ENCODE results near the gene SRRM5.
"Not testable (repeated sequence)": the region's sequence is repeated elsewhere in the genome, so short reads cannot be mapped to it uniquely, and the experiment has no call there.

SRRM5 gene

DNA sequence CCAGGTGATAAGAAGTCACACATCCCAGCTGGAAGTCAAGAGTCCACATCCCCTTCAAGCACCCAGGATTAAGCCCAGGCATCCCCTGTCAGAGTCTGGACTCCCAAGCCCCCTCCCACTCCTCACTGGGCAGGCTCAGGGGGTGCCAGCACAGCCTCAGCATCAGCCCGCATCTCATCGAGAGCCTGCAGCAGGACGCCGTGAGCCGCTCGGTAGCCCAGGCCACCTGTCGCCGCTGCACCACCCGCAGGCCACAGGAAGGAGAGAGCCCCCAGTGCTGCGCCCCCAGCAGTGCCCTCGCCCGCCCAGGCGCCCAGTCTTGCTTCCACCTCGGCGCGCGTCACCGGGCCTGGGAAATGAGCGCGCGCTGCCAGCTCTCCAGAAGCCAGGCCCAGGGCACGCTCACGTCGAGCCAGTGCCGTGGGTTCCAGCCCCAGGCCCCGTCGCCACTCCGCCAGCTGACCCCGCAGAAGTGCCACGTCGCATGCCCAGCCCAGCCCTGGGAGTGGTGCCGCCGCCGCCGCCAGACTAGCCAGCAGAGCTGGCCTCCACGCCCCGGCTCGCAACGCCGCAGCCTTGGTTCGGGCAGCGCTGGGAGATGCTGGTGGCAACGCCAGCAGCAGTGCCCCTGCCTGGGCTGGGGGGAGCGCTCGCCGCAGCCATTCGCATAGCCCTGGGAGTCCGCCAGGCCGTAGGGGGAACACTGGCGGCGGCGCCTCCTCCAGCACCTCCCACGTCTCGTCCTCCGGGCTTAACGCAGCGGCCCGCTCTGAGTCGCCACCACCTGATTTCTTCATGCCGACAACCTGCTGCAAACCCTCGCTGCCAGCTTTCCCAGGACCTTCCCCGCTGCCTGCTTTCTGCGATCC is 19.8 kb upstream of the SRRM5 start:
- no peak for DNase-seq (ENCODE audit: low read depth, low spot score)

- DNase-seq (ENCODE audit: low read depth, low spot score): no peak
Measured at GRCh38 chr19:43592800-43593350, 19.0 kb upstream of the SRRM5 start.

DNA sequence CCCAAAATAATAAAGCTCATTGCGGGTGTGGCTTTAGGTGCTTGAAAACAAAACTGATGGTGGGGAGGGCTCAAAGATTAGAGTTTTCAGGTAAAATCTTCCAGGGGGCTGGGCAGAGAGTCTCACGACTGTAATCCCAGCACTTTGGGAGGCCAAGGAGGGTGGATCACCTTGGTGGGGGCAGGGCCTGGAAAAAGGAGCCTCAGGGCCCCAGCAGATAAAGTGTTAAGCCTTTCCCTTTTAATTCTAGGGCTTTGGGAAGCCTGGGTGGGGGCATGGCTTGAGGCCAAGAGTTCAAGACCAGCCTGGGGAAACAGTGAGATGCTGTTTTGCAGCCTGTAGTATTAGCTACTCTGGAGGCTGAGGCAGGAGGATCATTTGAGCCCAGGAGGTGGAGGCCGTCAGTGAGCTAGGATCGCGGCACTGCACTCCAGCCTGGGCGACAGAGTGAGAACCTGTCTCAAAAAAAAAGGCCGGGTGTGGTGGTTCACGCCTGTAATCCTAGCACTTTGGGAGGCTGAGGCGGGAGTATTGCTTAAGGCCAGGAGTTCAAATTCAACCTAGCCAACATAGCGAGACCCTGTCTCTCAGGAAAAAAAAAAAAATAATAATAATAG is 17.7 kb upstream of the SRRM5 start:
- DNase-seq (ENCODE audit: low read depth, low spot score): no peak

DNA sequence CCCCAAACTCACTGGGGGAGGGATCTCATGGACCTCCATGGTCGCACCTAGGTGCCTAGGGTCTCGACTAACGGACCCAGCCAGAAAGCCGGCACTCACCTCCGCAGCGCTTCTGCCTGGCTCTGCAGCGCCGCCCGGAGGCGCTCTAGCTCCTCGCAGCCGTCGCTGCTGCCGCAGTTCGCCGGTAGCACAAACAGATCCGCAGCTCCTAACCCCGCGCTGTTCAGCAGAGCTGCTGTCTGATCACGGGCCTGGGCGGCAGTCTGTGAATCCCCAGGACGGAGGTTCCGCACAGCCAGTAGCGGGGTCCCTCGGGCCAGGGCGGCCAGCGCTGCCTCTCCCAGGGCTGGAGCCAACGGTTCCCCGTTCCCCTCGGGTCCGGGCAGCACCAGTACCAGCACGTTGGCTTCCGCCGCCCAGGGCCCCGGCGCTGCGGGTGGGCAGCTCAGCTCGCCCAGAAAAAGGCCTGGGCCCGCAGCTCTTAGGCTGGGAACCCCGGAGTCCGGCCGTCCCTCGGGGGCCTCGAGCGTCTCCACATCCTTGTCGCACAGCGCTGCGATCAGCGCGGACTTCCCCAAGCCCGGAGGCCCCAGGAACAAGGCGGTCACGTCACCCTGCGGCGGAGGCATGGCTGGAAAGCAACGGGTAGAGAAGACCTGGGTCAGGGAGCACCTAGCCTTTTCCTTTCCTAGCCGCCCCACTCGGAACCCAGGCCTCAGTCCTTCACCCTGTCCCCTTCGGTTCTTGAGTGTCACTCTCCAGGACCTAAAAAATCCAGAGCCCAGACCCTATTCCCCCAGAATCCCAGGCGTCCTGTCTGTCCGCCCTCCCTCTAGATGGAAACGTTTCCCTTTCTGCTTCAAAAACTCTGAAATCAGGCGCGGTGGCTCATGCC is 16.9 kb upstream of the SRRM5 start:
- peak; percentile 90 for DNase-seq (ENCODE audit: low read depth, low spot score)

DNA sequence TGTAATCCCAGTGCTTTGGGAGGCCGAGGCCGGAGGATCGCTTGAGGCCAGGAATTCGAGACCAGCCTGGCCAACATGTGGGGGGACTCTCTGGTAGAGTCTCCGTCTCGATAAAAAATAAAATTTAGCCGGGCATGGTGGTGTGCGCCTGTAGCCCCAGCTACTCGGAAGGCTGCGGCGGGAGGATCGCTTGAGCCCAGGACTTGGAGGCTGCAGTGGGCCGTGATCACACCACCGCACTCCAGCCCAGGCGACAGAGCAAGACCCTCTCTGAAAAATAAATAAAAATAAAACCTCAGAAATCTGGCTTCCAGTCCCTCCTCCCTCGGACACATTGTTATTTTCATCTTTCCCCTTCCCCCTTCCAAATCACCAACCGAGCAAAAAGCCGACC is 16.3 kb upstream of the SRRM5 start:
- no peak for DNase-seq (ENCODE audit: low read depth, low spot score)

- DNase-seq (ENCODE audit: low read depth, low spot score): peak; percentile 100
Measured at GRCh38 chr19:43595999-43596841, 15.7 kb upstream of the SRRM5 start, which contains the start of the genes IRGQ and ZNF576. Gene IRGQ, minus strand, starts transcription at chr19:43596134. Its CDS starts 796 bp downstream, at chr19:43595338. Gene ZNF576, plus strand, starts transcription at chr19:43596595. Its CDS starts 514 bp downstream, at chr19:43597109.

DNA sequence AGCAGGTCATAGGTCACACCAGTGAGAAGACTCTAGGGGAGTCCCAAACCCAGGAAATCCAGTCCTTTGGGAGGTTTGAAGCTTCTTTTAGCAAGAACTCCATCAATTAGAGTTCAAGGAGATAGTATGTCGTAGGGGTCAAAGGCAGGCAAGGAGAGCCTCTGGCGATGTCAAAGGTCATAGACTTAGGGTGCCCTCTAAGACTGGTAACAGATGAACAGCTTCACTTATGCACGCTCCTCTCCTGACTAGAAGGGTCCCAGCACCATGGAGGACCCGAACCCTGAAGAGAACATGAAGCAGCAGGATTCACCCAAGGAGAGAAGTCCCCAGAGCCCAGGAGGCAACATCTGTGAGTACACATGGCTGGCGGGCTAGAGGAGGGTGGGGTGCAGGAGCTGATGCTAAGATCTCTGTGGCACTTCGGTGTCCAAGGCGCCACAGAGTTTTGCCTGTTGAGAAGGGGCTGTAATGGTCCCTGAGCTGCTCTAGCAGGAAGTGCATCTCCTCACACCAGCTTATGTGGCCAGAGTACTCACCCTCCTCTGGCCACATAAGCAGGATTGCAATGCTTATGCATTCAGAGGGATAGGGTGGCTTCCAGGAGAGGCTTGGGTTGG is 14.9 kb upstream of the SRRM5 start:
- DNase-seq (ENCODE audit: low read depth, low spot score): no peak

DNA sequence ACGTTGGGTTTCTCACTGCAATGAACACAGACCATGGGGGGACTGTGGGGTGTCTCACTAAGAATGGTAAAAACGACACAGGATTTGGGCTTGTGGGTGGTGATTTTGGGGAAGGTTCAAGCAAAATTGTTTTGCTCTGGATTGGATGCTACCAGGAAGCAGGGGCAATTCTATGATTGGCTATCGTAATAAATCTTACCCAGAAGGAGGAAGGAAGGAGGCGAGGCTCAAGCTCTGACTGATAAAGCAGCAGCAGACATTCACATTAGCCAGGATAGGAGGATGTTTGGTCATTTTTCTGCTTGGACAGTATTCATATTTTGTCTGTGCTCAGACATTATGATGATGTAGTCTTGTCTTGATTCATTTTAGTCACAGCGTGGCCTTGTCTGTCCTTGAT is 14.0 kb upstream of the SRRM5 start:
- no peak for DNase-seq (ENCODE audit: low read depth, low spot score)

DNA sequence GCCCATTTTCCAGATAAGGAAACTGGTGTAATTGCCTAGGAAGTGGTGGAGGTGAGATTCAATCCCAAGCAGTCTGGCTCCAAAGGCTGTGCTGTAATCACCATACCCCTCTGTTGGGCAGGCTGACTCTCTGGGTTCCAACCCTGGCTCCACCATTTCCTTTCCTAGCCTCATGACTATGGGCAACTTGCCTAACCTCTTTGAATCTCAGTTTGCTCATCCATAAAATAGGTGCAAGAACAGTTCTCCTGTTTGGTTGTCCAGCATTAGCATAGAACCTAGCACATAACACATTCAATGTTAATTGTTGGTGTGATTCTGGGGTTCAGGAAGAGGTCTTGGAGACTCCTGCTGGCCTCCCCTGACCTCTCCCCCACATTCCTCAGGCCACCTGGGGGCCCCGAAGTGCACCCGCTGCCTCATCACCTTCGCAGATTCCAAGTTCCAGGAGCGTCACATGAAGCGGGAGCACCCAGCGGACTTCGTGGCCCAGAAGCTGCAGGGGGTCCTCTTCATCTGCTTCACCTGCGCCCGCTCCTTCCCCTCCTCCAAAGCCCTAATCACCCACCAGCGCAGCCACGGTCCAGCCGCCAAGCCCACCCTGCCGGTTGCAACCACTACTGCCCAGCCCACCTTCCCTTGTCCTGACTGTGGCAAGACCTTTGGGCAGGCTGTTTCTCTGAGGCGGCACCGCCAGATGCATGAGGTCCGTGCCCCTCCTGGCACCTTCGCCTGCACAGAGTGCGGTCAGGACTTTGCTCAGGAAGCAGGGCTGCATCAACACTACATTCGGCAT is 13.2 kb upstream of the SRRM5 start:
- DNase-seq (ENCODE audit: low read depth, low spot score): no peak

DNA sequence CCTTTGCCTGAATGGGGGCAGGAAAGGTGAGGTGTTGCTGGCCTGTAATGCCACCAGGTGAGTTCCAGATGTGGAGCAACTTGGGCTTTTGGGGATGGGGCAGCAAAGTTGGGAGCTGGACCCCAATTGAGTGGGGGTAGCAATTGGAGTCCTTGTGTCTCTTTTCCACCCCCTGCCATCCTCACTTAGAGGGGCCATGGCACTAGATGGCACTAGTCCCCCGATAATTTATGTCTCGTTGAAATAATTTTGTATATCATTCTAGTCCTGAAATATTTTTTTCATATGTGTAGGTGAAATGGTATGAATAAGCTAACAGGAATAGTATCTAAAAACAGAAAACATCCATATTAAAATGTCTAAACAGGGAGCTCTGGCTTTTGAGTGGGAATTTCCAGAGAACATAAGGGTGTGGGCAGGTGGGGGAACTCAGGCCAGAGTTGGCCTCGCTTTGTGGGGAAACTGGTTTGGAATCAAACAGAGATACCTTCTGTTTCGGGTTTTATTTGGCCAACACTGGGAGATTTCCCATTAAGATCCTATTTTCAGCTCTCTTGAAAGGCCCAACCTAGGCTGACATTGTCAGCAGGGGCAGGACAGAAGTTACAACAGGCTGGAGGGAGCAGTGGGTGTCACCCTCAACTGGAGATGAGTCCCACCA is 12.1 kb upstream of the SRRM5 start:
- no peak for DNase-seq (ENCODE audit: low read depth, low spot score)

DNA sequence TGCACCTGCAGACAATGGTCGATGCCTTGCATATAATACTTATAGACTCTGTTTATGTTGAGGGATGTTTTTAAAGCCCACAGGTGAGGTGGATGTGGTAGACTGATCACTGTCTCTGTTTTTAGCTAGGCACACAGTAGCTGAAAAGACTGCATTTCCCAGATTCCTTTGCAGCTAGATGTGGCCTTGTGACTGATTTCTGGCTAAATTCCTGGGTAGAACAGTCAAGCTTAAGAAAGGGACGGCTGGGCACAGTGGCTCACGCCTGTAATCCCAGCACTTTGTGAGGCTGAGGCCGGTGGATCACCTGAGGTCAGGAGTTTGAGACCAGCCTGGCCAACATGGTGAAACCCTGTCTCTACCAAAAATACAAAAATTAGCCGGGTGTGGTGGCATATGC is 11.6 kb upstream of the SRRM5 start:
- DNase-seq (ENCODE audit: low read depth, low spot score): not testable (repeated sequence)

DNA sequence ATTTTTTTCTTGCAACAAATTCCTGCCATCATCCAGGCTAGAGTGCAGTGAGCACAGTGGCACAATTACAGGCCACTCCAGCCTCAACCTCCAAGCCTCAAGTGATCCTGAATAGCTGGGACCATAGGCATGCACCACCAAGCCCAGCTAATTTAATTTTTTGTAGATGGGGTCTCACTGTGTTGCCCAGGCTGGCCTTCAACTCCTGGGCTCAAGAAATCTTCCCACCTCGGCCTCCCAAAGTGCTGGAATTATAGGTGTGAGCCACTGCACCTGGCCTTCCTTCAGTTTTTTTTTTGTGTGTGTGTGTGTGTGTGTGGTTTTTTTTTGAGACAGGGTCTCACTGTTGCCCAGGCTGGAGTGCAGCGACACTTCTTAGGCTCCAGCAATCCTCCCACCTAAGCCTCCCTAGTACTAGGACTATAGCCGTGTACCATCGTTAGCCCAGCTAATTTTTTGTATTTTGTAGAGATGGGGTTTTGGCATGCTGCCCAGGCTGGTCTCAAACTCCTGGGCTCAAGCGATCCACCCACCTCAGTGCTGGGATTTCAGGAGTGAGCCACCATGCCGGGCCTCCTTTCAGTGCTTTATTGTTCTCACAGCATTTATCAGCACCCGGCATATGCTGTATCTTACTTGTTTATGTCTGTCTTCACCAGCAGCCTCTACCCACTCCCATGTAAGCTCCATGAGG is 5.9 kb upstream of the SRRM5 start:
- no peak for DNase-seq (ENCODE audit: low read depth, low spot score)

DNA sequence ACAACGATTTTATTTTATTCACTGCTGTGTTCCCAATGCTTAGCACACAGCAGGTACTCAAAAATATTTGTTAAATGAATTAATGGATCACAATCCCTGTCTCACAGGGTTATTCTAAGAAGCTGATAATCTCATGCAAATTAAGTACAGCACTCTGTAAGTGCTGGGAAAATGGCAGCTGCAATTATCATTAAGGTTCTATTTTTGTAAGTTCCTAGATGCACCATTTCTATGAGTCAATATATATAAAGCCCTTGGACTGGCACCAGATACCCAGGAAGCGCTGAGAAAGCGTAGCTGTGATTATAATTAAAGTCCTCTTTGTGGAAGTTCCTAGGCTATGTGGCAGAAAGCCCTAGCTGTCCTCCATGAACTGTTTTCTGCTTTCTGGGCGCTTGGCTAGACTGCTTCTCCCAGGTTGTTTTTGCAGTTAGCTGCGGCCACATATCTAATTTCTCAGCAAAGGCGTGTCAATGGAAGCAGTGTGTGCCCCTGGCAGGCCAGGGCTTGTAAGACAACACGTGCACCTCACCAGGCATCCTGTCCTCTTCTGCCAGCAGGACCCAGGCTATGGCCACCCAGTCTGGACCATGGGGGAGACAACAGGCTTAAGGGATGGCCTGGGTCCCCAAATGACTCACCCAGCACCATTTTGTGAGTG is 5.2 kb upstream of the SRRM5 start:
- no peak for DNase-seq (ENCODE audit: low read depth, low spot score)

GRCh38 chr19:43607238-43608205 is 4.4 kb upstream of the SRRM5 start:
- DNase-seq (ENCODE audit: low read depth, low spot score): no peak

DNA sequence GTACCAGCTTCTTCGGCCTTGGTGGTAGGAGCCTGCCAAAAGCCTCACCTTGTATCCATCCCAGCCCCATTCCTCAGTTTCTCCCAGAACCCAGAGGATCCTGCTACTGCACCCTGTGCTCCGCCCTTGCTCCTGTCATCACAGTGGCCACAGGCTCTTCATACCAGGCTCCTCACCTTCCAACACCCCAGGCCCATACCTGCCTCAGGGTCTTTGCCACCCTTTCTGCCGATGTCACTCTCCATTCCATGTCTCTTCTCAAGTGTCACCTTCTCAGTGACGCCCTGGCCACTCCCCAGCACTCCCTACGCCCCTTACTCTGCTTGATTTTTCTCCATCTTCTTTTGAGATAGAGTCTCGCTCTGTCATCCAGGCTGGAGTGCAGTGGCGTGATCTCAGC is 2.0 kb upstream of the SRRM5 start:
- no peak for DNase-seq (ENCODE audit: low read depth, low spot score)

DNA sequence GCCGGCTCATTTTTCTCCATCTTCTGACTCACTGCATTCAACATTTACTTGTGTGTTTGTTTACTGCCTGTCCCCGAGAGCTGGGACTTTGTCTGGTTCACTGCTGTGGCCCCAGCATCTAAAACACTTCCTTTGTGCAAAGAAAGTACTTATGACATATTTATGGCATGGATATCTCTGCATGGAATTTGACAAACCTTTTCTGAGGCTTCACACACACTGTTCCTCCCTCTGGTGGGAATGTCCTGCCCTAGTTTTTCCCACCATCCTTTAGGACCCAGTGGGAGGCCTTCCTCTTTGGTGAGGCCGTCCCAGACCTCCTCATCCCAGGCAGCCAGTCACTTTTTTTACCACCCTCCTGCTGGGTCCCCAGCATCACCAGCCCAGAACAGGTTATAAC is 1.4 kb upstream of the SRRM5 start:
- peak; percentile 60 for DNase-seq (ENCODE audit: low read depth, low spot score)

DNA sequence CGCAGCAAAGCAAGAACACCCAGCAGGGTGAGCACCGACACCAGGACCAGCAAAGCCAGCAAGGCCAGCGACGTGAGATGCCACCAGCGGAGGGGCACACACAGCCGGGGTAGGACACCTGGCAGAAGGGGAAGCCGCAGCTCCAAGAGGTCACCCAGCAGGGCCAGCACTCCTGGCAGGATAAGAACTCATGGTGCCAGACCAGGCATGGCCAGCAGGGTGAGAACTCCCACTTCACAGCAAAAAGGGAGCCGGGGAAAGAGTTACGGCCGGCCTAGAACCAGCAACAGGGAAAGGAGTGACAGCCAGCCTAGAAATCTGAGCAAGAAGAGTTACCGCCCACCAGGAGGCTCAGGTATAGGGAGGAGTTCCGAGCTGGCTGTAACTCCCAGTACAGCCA is 486 bp downstream of the SRRM5 start:
- DNase-seq (ENCODE audit: low read depth, low spot score): no peak

Data from astrocyte of the hippocampus (primary cell).